Activated T-cell treated with anti-CD3 and anti-CD28 coated beads for 24 hours (primary cell): ENCODE measurements around the gene CT45A1.
"Not testable (repeated sequence)": the region's sequence is repeated elsewhere in the genome, so short reads cannot be mapped to it uniquely, and the experiment has no call there.

ENCODE experiments used
- DNase-seq: peaks from one replicate; pipeline ENCODE4 v3.0.0-alpha.2; 2020; ENCODE audit warnings: low read depth

CT45A1 gene, protein sequence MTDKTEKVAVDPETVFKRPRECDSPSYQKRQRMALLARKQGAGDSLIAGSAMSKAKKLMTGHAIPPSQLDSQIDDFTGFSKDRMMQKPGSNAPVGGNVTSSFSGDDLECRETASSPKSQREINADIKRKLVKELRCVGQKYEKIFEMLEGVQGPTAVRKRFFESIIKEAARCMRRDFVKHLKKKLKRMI

DNA sequence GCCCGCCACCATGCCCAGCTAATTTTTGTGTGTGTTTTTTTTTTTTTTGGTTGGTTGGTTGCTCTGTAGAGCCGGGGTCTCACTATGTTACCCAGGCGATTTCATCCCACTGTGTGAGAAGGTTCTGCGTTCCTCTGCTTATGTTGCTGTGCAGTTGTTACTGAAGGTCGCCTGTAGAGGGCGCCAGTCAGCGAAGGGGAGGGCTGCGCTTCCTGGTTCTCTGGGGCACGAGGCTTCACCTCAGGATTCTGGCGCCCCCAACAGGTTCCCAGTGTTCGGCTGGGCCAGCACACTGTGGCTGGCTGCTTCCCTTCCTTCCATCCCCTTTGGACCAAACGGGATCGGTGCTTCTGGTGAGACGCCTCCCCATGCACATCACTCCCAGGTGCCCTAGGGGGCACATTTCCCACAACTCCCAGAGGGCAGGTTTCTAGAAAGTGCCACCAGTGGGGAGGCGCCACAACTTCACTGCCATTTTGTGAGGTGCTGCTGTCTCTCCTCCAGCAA lies at the start of gene CT45A1:
Gene CT45A1 (plus strand): TSS at position 457 of the 507 bp plus-strand sequence. CDS start 5,302 bp downstream, outside the sequence.
- not testable (repeated sequence) for DNase-seq

DNA sequence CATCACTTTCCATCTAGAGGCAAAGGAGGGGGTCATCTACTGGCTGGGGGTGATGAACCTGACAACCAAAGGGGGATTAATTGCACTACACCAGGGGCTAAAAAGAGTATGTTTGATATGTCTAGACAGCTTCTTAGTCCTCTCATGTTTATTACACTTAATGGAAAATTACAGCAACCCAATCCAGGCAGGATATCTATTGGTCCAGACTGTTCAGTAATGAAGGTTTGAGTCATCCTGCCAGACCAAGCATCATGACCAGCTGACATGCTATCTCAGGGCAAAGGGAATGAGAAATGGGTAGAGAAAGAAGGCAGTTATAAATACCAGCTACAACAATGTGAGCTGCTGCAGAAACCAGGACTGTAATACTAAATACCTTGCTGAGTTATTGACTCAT lies 40.5 kb upstream of the CT45A1 start:
- DNase-seq, result not testable (repeated sequence)

DNA sequence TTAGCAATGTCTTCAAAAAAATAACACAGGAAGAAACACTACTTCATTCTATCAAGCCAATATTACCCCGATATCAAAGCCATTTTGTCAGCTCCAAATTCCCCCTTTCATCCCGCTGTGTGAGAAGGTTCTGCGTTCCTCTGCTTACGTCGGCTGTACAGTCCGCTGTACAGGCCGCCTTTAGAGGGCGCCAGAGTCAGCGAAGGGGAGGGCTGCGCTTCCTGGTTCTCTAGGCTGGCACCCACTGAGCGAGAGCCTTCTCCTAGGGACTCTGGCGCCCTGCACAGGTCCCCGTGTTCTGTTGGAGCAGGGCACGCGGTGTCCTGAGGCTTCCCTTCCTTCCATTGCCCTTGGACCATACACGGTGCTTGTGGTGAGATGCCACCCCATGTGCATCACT lies 25.3 kb upstream of the CT45A1 start:
- no peak for DNase-seq

DNA sequence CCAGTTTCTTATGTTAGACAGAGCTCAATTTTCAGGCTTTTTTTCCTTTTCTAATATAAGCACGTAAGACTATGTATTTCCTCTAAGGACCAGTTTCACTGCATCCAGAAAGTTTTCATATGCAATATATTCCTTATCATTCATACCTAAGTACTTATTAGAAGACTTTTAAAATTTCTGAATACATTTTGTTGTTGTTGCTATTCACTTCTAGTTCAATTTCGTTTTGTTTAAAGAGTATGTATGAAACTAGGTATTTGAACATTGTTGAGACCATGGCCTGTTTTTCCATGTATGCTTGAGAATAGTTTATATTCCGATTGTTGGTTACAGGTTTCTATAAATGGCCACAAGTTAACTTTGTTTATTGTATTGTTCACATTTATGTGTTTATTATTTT lies 18.0 kb upstream of the CT45A1 start:
- no peak for DNase-seq

DNA sequence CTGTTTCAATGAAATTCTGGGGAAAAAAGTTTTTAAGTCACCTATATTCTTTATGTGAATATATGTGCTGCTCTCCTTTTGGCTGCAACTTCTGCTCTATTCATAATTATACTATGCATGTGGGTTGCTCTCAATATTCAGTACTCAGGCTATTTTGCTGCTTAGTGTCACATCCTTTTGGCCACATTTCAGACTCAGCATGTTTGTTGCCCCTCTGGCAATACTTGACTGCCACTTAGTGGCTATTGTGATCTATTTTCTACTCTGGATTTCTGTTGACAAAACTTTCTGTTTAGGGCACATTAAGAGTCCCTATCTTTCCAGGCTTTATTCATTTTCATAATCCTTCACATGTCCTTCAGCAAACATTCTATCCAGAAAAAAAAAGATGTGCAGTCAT lies 15.8 kb upstream of the CT45A1 start:
- no peak for DNase-seq

DNA sequence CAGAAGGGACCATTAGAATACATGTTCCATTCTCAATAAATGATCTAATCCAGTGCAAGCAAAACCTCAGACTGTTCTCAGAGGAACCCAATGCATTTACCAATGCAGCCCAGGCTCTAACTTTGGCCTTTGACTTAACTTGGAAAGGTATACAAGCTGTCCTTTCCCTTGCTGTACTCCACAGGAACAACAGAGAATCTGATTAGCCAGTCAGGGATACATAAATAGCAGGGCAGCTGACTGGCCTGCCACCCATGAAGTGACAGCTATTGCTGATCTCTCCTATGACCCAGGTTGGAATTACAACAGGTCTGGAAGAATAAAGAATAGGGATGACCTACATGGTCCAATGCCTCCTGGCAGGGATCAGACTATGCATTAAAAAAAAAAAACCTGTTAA lies 14.5 kb upstream of the CT45A1 start:
- DNase-seq, result no peak

DNA sequence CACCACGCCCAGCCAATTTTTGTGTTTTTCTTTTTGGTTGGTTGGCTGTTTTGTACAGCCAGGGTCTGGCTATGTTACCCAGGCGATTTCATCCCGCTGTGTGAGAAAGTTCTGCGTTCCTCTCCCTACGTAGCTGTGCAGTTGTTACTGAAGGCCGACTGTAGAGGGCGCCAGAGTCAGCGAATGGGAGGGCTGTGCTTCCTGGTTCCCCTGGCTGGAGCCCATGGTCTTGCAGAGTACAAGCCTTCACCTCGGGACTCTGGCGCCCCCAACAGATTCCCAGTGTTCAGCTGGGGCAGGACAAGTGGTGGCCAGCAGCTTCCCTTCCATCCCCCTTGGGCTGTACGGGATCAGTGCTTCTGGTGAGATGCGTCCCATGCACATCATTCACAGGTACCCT lies 5.6 kb upstream of the CT45A1 start:
- DNase-seq, result peak; percentile 19

DNA sequence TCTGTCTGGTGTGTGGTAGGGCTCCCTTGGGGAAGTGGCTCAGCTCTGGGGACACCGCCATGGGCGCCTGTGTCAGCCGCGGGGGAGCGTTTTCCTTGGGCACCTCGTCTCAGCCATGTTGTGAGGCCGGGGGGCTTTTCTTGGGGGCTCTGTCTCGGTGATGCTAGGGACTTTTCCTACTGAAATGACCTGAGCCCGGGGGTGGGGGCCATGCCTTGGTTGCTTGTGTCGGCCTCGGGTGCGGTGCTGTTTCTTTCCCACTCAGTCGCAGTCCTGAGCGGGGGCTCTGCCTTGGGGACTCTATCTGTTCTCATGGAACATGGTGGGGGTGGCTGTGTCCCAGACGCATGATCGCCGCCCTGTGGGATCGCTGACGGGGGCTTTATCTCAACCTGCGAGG lies 356 bp downstream of the CT45A1 start:
- no peak for DNase-seq

DNA sequence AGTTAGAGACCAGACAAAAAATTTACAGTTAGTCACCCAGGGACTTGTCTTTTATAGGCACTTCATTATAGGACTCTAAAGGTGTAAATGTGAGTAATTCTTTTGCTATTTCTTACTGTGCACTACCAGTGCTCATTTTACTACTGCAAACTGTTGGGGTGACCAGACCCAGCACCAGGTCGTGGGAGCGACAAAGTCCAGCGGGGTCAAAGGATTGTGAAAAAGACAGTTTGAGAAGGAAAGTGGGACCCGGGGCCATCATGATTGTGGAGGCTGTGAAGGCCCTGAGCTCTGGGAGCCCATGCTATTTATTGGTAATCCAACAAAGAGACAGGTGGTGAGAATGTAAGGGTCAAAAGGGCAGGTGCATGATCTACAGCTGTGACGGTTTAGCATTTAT lies 21.2 kb downstream of the CT45A1 start:
- not testable (repeated sequence) for DNase-seq

DNA sequence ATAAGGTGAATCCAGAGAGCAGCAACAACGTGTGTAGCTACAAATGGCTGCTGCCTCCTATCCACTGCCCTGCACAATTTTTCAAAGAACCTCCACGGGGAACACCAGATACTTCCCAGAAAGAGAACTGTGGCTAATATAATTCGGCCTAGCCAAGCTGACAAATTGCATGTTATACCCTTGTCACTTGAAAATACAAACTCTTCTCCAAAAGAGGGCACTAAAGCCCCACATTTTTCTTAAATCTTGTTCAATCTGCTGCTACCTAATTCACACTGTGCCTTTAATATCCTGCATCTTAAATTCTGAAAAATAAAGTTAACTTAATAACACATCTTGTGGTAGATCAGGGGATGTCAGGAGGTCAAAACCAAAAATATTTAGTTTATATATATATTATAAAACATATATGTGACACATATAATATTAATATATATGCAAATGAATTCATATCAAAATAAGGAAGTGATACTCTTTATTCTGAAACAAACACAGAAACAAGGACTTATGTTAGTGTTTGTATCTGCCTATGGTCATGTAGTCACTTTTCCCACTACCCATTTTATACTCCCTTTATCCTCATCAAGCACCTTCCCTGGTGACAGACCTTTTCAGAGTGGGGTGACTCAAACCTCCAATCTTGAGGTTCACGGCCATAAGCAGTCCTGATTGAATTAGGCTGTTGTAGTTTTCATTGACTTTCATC lies 24.1 kb downstream of the CT45A1 start:
- DNase-seq, result no peak

DNA sequence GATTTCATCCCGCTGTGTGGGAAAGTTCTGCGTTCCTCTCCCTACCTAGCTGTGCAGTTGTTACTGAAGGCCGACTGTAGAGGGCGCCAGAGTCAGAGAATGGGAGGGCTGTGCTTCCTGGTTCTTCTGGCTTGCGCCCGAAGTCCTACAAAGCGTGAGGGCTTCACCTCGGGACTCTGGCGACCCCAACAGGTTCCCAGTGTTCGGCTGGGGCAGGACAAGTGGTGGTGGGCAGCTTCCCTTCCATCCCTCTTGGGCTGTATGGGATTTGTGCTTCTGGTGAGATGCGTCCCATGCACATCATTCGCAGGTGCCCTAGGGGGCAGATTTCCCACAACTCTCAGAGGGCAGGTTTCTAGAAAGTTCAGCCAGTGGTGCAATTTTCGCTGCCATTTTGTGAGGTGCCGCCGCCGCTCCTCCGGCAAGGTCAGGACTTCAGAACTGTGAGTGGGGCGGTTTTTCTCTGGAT lies 27.3 kb downstream of the CT45A1 start:
- DNase-seq, result peak; percentile 19

DNA sequence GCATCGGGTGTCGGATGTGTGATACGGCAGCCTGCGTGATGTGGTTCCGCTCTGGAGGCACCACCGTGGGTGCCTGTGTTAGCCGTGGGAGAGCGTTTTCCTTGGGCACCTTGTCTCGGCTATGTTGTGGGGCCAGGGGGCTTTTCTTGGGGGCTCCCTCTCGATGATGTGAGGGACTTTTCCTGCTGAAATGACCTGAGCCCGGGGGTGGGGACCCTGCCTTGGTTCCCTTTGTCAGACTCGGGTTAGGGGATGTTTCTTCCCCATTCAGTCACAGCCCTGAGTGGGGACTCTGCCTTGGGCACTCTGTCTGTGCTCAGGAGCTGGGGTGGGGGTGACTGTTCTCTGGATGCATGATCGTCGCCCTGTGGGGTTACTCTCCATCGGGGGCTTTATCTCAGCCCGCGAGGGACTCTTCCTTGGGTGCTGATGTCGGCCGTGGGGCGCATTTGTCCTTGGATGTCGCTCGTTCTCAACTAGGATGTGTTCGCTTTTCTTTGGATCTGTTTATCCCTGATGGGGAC lies 27.8 kb downstream of the CT45A1 start:
- no peak for DNase-seq

DNA sequence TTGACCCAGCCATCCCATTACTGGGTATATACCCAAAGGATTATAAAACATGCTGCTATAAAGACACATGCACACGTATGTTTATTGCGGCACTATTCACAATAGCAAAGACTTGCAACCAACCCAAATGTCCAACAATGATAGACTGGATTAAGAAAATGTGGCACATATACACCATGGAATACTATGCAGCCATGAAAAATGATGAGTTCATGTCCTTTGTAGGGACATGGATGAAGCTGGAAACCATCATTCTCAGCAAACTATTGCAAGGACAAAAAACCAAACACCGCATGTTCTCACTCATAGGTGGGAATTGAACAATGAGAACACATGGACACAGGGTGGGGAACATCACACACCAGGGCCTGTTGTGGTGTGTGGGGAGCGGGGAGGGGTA lies 31.3 kb downstream of the CT45A1 start:
- not testable (repeated sequence) for DNase-seq

DNA sequence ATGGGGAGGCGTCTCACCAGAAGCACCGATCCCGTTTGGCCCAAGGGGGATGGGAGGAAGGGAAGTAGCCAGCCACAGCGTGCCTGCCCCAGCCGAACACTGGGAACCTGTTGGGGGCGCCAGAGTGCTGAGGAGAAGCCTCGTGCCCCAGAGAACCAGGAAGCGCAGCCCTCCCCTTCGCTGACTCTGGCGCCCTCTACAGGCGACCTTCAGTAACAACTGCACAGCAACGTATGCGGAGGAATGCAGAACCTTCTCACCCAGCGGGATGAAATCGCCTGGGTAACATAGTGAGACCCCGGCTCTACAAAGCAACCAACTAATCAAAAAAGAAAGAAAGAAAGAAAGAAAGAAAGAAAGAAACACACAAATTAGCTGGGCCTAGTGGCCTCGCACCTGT lies 54.7 kb downstream of the CT45A1 start, which contains the start of gene CT45A3:
Gene CT45A3 (minus strand): TSS at position 101 of the 400 bp plus-strand sequence. CDS start 3,747 bp downstream, outside the sequence.
- DNase-seq, result not testable (repeated sequence)
